HUES6 (cell line): ENCODE results near the gene INHBE.
A peak's percentile ranks its signal among the peaks of the same experiment; 100 is the strongest.
"Not testable (repeated sequence)": the region's sequence is repeated elsewhere in the genome, so short reads cannot be mapped to it uniquely, and the experiment has no call there.

ENCODE experiments used
- H3K27ac ChIP-seq: 2 replicates; pipeline ENCODE4 v1.7.0; 2013; ENCODE audit warnings: low read depth, mild to moderate bottlenecking, low read length, inconsistent platforms
- H3K27me3 ChIP-seq: 2 replicates; pipeline ENCODE4 v1.6.1; 2013; ENCODE audit warnings: low read length; ENCODE audit not compliant: control insufficient read depth, insufficient read depth
- H3K36me3 ChIP-seq: 2 replicates; pipeline ENCODE4 v1.6.1; 2013; ENCODE audit warnings: low read length; ENCODE audit not compliant: control insufficient read depth, insufficient read depth
- H3K4me1 ChIP-seq: 2 replicates; pipeline ENCODE4 v1.6.1; 2013; ENCODE audit warnings: low read length; ENCODE audit not compliant: control insufficient read depth, insufficient read depth
- H3K4me3 ChIP-seq: 2 replicates; pipeline ENCODE4 v1.5.1; 2013; ENCODE audit warnings: low read depth, low read length
- H3K9ac ChIP-seq: one replicate; pipeline ENCODE4 v1.6.1; 2013; ENCODE audit warnings: mild to moderate bottlenecking, low read length
- H3K9me3 ChIP-seq: 2 replicates; pipeline ENCODE4 v1.6.1; 2013; ENCODE audit warnings: low read depth, low read length; ENCODE audit not compliant: control insufficient read depth, insufficient read depth

The INHBE gene

DNA sequence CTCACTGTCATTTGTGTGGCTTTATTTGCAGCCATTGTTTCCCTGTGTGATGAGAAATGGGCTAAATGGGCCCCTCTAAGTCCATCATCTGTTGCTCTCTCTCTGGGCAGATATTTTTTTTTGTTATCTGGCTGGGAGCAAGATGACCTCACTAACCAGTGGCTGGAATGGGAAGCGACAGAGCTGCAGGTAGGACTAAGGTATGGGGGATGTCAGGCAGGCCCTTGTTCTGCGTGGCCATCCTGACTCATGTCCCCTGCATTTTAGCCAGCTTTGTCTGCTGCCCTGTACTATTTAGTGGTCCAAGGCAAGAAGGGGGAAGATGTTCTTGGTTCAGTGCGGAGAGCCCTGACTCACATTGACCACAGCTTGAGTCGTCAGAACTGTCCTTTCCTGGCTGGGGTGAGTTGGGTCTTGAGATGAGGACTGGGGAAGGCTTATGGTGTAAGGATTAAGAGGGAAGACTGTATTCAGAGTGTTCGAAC is 34.1 kb downstream of the INHBE start:
- Histone ChIP-seq H3K4me1 (peaks cover 4% of the 10 kb centered on the region; the same call in 1 of the 2 replicates), H3K9me3 (no peaks in the 10 kb centered on the region), H3K27ac (no peak overlapping the region), H3K27me3 (no peaks in the 10 kb centered on the region), H3K9ac (no peak overlapping the region), H3K4me3 (peak overlapping the region; percentile 90), H3K36me3 (peaks cover 45% of the 10 kb centered on the region)

DNA sequence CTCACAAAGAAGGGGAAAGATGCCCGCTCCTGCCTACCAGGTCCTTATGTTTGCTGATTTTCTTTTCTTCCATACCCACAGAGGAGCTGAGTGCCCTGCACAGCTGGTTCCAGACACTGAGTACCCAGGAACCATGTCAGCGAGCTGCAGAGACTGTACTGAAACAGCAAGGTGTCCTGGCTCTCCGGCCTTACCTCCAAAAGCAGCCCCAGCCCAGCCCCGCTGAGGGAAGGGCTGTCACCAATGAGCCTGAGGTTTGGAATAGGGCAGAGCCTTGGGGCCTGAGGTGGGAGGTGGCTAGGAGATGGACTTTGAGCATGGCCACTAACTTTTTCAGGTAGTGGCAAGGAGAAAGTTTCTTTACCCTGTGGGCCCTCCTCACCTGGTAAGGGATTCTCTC is 35.0 kb downstream of the INHBE start:
- Histone ChIP-seq H3K4me1 (peaks cover 4% of the 10 kb centered on the region; the same call in 1 of the 2 replicates), H3K36me3 (peaks cover 45% of the 10 kb centered on the region), H3K9ac (no peak overlapping the region), H3K9me3 (no peaks in the 10 kb centered on the region), H3K27me3 (no peaks in the 10 kb centered on the region), H3K4me3 (peak overlapping the region; percentile 27; the same call in 1 of the 2 replicates), H3K27ac (no peak overlapping the region)

GRCh38 chr12:57491393-57492280 is 36.5 kb downstream of the INHBE start:
- Histone ChIP-seq H3K27me3 (no peaks in the 10 kb centered on the region), H3K9ac (no peak overlapping the region), H3K4me3 (no peak overlapping the region), H3K4me1 (peaks cover 4% of the 10 kb centered on the region; the same call in 1 of the 2 replicates), H3K27ac (no peak overlapping the region), H3K36me3 (peaks cover 58% of the 10 kb centered on the region), H3K9me3 (no peaks in the 10 kb centered on the region)

DNA sequence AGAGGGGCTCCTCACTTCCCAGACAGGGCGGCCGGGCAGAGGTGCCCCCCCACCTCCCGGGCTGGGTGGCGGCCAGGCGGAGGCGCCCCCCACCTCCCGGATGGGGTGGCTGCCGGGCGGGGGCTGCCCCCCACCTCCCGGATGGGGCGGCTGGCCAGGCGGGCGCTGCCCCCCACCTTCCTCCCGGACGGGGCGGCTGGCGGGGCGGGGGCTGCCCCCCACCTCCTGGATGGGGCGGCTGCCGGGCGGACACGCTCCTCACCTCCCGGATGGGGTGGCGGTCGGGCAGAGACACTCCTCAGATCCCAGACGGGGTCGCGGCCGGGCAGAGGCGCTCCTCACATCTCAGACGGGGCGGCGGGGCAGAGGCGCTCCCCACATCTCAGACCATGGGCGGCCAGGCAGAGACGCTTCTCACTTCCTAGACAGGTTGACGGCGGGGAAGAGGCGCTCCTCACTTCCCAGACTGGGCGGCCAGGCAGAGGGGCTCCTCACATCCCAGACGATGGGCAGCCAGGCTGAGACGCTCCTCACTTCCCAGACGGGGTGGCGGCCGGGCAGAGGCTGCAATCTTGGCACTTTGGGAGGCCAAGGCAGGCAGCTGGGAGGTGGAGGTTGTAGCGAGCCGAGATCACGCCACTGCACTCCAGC is 40.1 kb downstream of the INHBE start:
- not testable (repeated sequence) for H3K27me3 ChIP-seq, H3K9me3 ChIP-seq, H3K27ac ChIP-seq, H3K9ac ChIP-seq, H3K4me1 ChIP-seq, H3K4me3 ChIP-seq
- H3K36me3 ChIP-seq, result peaks cover 73% of the 10 kb centered on the region

DNA sequence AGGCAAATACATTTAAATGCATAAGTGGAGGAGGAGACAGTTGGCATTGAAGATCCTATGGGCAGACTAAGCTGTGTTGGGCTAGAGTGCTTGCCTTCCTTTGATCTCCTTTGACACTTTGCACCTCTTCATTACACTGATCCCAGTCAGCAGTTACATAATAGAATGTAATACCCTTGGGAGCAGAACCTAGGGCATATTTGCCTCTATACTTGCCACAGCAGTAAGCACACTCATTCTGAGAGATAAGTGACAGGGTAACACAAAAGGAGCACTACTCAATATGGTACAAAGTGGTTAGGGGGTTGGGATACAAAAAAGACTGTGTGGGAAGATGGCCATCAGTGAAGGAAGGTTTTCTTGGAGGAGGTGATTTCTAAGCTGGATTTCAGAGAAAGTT is 41.7 kb downstream of the INHBE start:
- no peaks in the 10 kb centered on the region for H3K4me1 ChIP-seq
- no peaks in the 10 kb centered on the region for H3K27me3 ChIP-seq
- H3K27ac ChIP-seq, result no peak overlapping the region
- no peak overlapping the region for H3K4me3 ChIP-seq
- peaks cover 73% of the 10 kb centered on the region for H3K36me3 ChIP-seq
- H3K9ac ChIP-seq, result no peak overlapping the region
- no peaks in the 10 kb centered on the region for H3K9me3 ChIP-seq

DNA sequence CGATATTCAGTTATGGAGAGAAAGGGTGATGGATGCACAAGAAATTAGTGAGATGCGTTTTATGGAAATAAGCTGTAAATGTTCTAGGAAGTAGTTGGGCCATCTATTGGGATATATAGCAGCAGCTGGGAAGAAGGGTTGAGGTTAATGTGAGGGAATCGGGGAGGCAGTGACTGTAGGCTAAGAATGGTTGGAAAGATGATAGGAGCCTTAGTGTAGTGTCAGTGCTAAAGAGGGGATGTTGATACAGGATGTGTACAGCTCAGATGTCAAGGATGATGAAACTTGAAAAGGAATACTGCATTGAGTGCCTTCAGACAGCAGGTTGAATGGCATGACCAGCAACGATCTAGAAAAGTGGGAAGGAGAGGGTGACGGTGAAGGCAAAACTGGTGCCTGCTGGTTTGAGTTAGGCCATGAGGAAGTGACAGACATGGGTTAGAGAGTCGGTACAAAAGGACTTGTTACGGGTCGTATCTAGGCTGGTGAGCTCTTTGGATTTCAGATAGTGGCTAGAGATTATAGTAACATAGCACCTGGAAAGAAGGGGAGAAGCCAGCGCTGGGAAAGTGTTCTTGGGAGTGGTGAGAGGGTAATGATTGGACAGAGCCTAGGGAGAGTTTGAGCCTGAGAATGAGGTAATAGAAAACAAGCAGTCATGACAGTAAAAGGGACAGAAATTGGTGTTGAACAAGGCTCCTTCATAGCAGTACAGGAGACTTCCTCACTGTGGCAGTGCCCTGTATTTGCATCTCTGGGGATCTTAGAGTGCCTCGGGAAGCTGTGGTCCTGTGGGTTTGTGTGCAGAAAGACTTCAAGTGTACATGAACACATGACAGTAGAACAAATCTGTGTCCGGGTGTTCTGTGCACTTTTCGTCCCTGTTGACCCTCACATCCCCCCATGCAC is 42.4 kb downstream of the INHBE start:
- H3K4me3 ChIP-seq, result no peak overlapping the region
- H3K36me3 ChIP-seq, result peaks cover 75% of the 10 kb centered on the region
- H3K27ac ChIP-seq, result no peak overlapping the region
- H3K9me3 ChIP-seq, result no peaks in the 10 kb centered on the region
- no peak overlapping the region for H3K9ac ChIP-seq
- no peaks in the 10 kb centered on the region for H3K27me3 ChIP-seq
- H3K4me1 ChIP-seq, result no peaks in the 10 kb centered on the region

DNA sequence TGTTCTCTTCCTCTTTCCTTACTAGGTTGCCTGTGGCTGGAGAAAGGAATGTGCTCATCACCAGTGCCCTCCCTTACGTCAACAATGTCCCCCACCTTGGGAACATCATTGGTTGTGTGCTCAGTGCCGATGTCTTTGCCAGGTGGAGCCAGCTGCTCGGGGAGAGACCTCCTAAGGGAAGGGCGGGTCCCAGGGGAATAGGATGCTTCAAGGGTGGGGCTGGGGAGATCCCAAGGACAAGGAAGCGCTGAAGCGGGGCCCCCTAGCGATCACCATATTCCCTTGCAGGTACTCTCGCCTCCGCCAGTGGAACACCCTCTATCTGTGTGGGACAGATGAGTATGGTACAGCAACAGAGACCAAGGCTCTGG is 43.0 kb downstream of the INHBE start:
- Histone ChIP-seq H3K36me3 (peaks cover 74% of the 10 kb centered on the region), H3K9ac (no peak overlapping the region), H3K4me3 (no peak overlapping the region), H3K4me1 (no peaks in the 10 kb centered on the region), H3K9me3 (no peaks in the 10 kb centered on the region), H3K27ac (no peak overlapping the region), H3K27me3 (no peaks in the 10 kb centered on the region)

DNA sequence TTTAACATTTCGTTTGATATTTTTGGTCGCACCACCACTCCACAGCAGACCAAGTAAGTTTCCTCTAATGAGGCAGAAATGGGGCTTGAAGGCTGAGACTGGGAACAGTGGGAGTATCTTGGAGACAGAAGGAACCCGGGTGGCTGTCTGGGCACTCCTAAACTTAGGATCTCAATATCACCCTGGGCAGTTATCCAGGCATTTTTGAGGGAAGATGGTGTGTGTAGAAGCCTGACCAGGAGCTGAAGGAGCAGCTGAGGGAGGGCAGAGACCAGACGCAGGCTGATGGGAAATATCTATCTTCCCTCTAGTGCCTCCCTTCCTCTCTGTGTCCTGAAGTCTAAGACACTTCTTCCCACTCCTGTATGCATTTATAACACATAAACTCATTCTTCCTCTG is 43.5 kb downstream of the INHBE start:
- no peaks in the 10 kb centered on the region for H3K4me1 ChIP-seq
- no peak overlapping the region for H3K4me3 ChIP-seq
- H3K27me3 ChIP-seq, result no peaks in the 10 kb centered on the region
- H3K36me3 ChIP-seq, result peaks cover 78% of the 10 kb centered on the region
- no peak overlapping the region for H3K27ac ChIP-seq
- H3K9ac ChIP-seq, result no peak overlapping the region
- H3K9me3 ChIP-seq, result no peaks in the 10 kb centered on the region

GRCh38 chr12:57500213-57500612 is 45.1 kb downstream of the INHBE start:
- no peaks in the 10 kb centered on the region for H3K27me3 ChIP-seq
- no peaks in the 10 kb centered on the region for H3K4me1 ChIP-seq
- H3K9me3 ChIP-seq, result no peaks in the 10 kb centered on the region
- H3K36me3 ChIP-seq, result peaks cover 91% of the 10 kb centered on the region
- H3K4me3 ChIP-seq, result no peak overlapping the region
- H3K9ac ChIP-seq, result no peak overlapping the region
- H3K27ac ChIP-seq, result no peak overlapping the region

DNA sequence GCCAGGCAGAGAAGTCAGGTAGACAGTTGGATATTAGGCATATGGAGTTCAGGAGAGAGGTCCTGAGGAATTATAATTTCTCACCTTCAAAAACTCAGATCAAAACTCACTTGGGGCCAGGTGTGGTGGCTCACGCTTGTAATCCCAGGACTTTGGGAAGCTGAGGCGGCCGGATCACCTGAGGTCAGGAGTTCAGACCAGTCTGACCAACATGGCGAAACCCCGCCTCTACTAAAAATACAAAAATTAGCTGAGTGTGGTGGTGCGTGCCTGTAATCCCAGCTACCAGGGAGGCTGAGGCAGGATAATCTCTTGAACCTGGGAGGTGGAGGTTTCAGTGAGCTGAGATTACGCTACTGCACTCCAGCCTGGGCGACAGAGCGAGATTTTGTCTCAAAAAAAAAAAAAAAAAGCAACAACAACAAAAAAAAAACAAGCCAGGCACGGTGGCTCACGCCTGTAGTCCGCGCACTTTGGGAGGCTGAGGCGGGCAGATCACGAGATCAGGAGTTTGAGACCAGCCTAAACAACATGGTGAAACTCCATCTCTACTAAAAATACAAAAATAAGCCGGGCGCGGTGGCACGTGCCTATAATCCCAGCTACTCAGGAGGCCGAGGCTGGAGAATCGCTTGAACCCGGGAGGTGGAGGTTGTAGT is 47.3 kb downstream of the INHBE start:
- not testable (repeated sequence) for H3K9ac ChIP-seq, H3K4me3 ChIP-seq, H3K27me3 ChIP-seq, H3K4me1 ChIP-seq, H3K9me3 ChIP-seq, H3K27ac ChIP-seq
- H3K36me3 ChIP-seq, result peaks cover 86% of the 10 kb centered on the region
